Central memory CD8-positive, alpha-beta T cell (primary cell): ENCODE measurements around the gene KLHL7.
"Not testable (repeated sequence)": the region's sequence is repeated elsewhere in the genome, so short reads cannot be mapped to it uniquely, and the experiment has no call there.

Experiments used
- ATAC-seq: fragments of 150-1000 bp; cut with Tn5 transposase; replicated peaks from 2 replicates; pipeline ENCODE4 v1.10.0; 2022; ENCODE audit warnings: mild to moderate bottlenecking, moderate FRiP score, moderate number of reproducible peaks; ENCODE audit not compliant: poor library complexity, severe bottlenecking; ENCODE audit errors: extremely low read depth
- DNase-seq, 2 donors: peaks; one replicate each; pipeline ENCODE4 v3.0.0; 2021; ENCODE audit warnings: low spot score in 2 of 2
- H3K27ac Mint-ChIP-seq: one replicate; pipeline ENCODE4 v1.8.0; 2022; ENCODE audit warnings: low read depth, mild to moderate bottlenecking, moderate library complexity, mixed read lengths
- H3K27me3 Mint-ChIP-seq: one replicate; pipeline ENCODE4 v1.8.0; 2022; ENCODE audit warnings: mixed read lengths
- H3K36me3 Mint-ChIP-seq: one replicate; pipeline ENCODE4 v1.8.0; 2022; ENCODE audit warnings: mild to moderate bottlenecking, moderate library complexity, mixed read lengths; ENCODE audit not compliant: insufficient read depth
- H3K4me1 Mint-ChIP-seq: one replicate; pipeline ENCODE4 v1.8.0; 2022; ENCODE audit warnings: mixed read lengths
- H3K4me3 Mint-ChIP-seq: one replicate; pipeline ENCODE4 v1.8.0; 2022; ENCODE audit warnings: mild to moderate bottlenecking, moderate library complexity, mixed read lengths
- H3K9me3 Mint-ChIP-seq: one replicate; pipeline ENCODE4 v1.8.0; 2022; ENCODE audit warnings: mixed read lengths

KLHL7 gene

DNA sequence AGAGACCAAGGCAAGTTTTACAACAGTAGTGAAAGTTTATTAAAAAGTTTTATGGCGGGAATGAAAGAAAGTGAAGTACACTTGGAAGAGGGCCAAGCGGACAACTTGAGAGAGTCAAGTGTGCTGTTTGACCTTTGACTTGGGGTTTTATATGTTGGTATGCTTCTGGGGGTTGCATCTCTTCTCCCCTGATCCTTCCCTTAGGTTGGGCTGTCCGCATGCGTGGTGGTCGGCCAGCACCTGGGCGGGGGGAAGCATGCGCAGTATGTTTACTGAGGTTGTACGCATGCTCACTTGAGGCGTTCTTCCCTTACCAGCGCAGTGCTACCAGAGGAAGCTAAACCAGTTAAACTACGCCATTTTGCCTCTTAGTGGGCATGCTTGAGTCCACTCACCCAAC, 108.2 kb downstream of the KLHL7 start:
- DNase-seq (no peak), ATAC-seq (no peak)
- peaks cover 40% of the 10 kb centered on the region for H3K27me3 Mint-ChIP-seq
- H3K36me3 Mint-ChIP-seq = no peaks in the 10 kb centered on the region
- no peaks in the 10 kb centered on the region for H3K4me1 Mint-ChIP-seq
- no peak overlapping the region for H3K27ac Mint-ChIP-seq
- H3K4me3 Mint-ChIP-seq = no peak overlapping the region
- no peaks in the 10 kb centered on the region for H3K9me3 Mint-ChIP-seq

DNA sequence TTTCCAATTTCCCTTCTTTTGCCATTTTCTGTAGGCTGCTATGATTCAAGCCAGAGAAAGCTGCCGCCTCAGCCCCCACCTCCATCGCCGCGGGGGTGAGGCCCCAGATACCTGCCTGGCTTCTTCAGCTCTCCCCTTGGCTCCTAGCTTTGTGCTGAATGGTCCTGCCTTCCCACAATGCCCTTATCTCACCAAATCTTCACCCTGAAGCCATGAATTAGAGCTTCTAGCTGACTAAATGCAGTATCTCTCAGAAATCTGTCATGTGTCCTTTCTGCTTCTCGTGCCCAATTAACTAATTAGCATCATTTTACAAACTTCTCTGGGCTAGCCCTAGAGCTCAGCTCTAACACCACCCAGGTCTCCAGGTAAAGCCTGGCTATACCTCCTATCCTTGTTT, 108.8 kb downstream of the KLHL7 start:
- no peak overlapping the region for H3K27ac Mint-ChIP-seq
- no peak for DNase-seq
- no peak for ATAC-seq
- no peaks in the 10 kb centered on the region for H3K9me3 Mint-ChIP-seq
- H3K36me3 Mint-ChIP-seq = no peaks in the 10 kb centered on the region
- no peak overlapping the region for H3K4me3 Mint-ChIP-seq
- H3K27me3 Mint-ChIP-seq = peaks cover 47% of the 10 kb centered on the region
- H3K4me1 Mint-ChIP-seq = no peaks in the 10 kb centered on the region

GRCh38 chr7:23214938-23215337, 109.4 kb downstream of the KLHL7 start:
- no peaks in the 10 kb centered on the region for H3K4me1 Mint-ChIP-seq
- H3K9me3 Mint-ChIP-seq = no peaks in the 10 kb centered on the region
- DNase-seq (no peak), ATAC-seq (no peak)
- peaks cover 47% of the 10 kb centered on the region for H3K27me3 Mint-ChIP-seq
- H3K27ac Mint-ChIP-seq = no peak overlapping the region
- H3K36me3 Mint-ChIP-seq = no peaks in the 10 kb centered on the region
- H3K4me3 Mint-ChIP-seq = no peak overlapping the region

DNA sequence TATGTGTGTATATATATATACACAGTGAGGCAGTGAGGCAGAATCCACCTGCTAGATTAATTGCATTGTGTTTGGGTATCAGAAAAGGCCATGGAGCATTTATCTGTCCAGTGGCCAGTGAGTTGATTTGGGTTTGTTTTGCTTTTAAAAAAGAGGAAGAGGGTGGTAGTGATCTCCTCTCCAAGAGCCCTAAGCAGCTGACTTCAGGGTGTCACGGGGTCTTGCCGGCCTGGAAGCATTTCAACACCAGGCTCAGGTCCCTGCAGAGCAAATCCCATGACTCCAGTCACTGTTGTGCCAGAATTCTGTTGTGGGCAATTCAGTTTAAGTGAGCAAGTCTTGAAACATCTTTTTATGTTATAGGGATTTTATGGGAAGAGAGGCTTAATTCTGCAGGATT, 110.4 kb downstream of the KLHL7 start:
- ATAC-seq = no peak

GRCh38 chr7:23218196-23218595, 112.6 kb downstream of the KLHL7 start:
- DNase-seq = no peak
- Mint-ChIP-seq H3K4me1 (no peaks in the 10 kb centered on the region), H3K27me3 (peaks cover 57% of the 10 kb centered on the region), H3K27ac (no peak overlapping the region), H3K4me3 (no peak overlapping the region), H3K9me3 (no peaks in the 10 kb centered on the region), H3K36me3 (no peaks in the 10 kb centered on the region)
- ATAC-seq = no peak

More for the DNA sequence above, 110.4 kb downstream of the KLHL7 start:
- Mint-ChIP-seq H3K27me3 (peaks cover 50% of the 10 kb centered on the region), H3K9me3 (no peaks in the 10 kb centered on the region), H3K4me1 (no peaks in the 10 kb centered on the region), H3K4me3 (no peak overlapping the region), H3K36me3 (no peaks in the 10 kb centered on the region), H3K27ac (no peak overlapping the region)
- DNase-seq = no peak

DNA sequence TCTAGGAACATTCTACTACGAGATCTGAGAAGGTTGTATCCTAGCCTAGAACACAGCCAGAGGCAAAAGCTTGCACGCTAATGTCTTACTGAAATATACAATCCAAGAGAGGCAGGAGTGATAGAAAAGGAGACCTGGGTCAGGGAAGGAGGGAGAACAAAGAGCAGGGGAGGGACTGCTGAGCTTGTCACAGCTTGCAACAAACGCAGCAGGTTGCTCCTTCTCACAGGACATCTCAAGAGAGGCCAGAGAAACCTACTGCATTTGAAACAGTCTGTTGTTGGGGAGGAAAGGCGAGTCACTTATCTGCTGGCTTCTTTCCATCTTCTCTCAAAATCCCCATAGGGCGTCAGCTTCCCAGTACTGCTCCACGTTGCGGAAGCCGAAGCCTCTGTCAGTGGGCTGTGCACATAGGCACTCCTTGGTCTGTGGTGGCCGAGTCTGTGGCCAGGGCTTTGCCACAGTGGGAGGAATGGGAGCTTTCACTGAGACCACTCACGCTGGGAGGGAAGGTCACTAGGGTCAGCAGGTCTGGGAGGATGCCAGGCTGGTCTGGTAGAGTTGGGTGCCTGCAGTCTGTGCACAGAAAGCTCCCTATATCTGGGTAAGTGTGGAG, 115.2 kb downstream of the KLHL7 start:
- H3K27ac Mint-ChIP-seq = no peak overlapping the region
- H3K27me3 Mint-ChIP-seq = peaks cover 54% of the 10 kb centered on the region
- no peak for DNase-seq
- no peaks in the 10 kb centered on the region for H3K36me3 Mint-ChIP-seq
- no peak overlapping the region for H3K4me3 Mint-ChIP-seq
- no peaks in the 10 kb centered on the region for H3K9me3 Mint-ChIP-seq
- no peak for ATAC-seq
- H3K4me1 Mint-ChIP-seq = no peaks in the 10 kb centered on the region

DNA sequence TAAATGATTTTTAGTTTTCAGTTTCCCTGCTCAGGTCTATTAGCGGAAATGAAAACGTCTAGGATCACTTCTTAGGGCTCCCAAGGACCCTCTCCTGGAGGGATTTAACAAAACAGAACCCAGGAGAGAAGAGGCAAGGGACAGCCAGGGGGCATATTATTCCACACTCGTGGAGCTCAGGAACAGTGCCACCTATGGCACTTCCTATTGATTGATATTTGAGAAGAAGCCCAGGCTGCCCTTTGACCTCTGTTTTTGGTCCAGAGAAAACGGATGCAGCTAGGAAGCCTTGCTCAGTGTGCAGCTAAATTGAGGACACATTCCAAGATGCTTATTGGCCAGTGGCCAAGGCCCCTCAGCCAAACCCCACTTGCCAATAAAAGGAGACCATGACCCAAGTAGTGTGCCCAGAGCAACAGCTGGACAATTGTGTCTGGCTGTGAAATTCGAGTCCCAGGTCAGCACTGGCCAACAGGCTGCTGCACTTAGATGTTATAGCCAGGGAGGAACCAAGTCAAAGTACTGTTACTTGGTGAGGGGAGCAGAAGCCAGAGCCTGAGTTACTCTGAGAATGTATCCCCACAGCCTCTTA, 117.0 kb downstream of the KLHL7 start:
- Mint-ChIP-seq H3K4me3 (no peak overlapping the region), H3K36me3 (no peaks in the 10 kb centered on the region), H3K27ac (no peak overlapping the region), H3K27me3 (peaks cover 47% of the 10 kb centered on the region), H3K4me1 (no peaks in the 10 kb centered on the region), H3K9me3 (no peaks in the 10 kb centered on the region)
- DNase-seq = no peak
- no peak for ATAC-seq

DNA sequence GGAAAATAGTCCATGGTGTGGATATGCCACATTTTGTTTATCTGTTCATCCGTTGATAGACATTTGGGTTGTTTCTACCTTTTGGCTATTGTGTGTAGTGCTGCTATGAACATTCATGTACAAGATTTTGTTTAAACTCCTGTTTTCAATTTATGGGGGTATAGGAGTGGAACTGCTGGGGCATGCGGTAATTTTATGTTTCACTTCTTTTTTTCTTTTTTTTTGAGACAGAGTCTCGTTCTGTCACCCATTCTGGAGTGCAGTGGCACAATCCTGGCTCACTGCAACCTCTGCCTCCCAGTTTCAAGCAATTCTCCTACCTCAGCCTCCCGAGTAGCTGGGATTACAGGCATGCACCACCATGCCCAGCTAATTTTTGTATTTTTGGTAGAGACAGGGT, 118.8 kb downstream of the KLHL7 start:
- ATAC-seq, H3K4me1 Mint-ChIP-seq, H3K27ac Mint-ChIP-seq, H3K36me3 Mint-ChIP-seq, DNase-seq, H3K4me3 Mint-ChIP-seq, H3K9me3 Mint-ChIP-seq: not testable (repeated sequence)
- H3K27me3 Mint-ChIP-seq = peaks cover 33% of the 10 kb centered on the region

- no peak overlapping the region for H3K4me3 Mint-ChIP-seq
- no peaks in the 10 kb centered on the region for H3K36me3 Mint-ChIP-seq
- no peak for DNase-seq
- H3K9me3 Mint-ChIP-seq = peaks cover 4% of the 10 kb centered on the region
- peaks cover 19% of the 10 kb centered on the region for H3K27me3 Mint-ChIP-seq
- no peak overlapping the region for H3K27ac Mint-ChIP-seq
- ATAC-seq = no peak
- no peaks in the 10 kb centered on the region for H3K4me1 Mint-ChIP-seq
Observed at GRCh38 chr7:23226844-23227450, 121.4 kb downstream of the KLHL7 start.
